GM18858 (cell line): ENCODE data around the gene HDAC4.

Source experiments
- ATAC-seq: cut with Tn5 transposase; IDR thresholded peaks from one replicate; pipeline ENCODE4 v1.9.1; 2021; ENCODE audit not compliant: unreplicated experiment

The HDAC4 gene

DNA sequence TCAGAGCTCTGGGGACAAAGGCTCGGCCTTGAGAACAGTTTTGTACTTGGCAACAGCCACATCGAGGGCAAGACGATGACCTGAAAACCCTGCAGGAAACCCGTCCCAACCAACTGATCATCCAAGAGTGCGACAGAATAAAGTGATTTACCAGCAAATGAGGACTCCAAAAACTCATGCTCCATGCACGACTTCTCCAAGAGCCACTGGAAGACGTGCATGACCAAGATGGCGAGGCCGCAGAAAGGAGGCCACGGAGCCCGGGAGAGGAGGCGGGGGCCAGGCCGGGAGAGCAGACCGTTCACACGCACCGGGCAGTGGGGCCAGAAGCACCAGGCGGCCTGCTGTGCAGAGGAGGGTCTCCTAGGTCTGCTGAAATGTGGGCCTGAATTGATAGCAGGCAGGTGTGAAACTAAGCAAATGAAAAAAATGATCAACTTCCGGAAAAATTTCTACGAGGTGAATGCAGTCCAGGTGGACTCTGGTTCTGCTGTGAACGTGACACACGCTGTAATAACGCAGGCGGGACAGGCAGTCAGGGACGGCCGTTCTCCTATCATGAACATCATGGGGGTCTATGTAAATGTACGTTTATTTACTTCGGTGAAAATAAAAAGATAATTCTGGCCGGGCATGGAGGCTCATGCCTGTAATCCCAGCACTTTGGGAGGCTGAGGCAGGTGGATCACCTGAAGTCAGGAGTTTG is 252.2 kb downstream of the HDAC4 start:
- ATAC-seq = no peak

- no peak for ATAC-seq
These were observed 253.4 kb downstream of the HDAC4 start for GRCh38 chr2:239147376-239147775.

- no peak for ATAC-seq
These were observed 254.1 kb downstream of the HDAC4 start for GRCh38 chr2:239146741-239147181.

GRCh38 chr2:239146011-239146641 is 254.7 kb downstream of the HDAC4 start:
- no peak for ATAC-seq

DNA sequence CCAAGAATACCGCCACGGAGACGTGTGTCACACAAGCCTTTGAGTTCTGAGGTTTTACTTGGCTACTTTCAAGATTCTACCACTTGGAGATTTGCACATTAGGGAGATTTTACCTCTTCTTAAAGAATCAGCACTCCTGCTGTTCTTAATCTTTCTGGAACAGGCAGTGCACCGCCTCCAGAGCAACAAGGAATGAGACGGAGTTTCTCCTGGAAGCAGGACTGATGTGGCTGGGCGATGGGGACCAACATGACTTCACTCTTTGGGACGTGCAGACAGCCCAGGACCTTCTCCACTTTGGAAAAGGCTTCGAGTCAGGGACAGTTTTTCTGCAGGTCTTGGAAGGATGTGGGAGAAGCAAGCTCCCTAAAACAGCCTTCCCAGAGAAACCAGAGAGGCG is 255.2 kb downstream of the HDAC4 start:
- ATAC-seq = no peak

DNA sequence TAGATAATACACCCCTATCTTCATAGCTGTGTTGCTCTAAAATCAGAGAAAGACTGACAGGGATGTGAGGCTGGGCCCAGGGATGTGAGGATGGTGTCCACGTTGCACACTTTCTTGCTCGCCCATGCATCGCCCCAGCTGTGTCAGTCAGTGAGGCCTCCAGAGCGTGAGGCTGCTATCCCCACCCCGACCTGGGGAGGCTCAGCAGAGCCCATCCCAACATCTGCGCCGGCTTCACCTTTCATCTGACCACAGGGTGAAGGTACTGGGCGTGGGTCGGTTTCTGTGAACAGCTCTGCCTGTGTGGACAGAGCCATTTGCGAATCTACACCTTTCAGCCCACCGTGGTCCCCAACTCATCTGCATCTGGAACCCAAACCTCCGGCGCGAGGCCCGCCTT is 255.7 kb downstream of the HDAC4 start:
- ATAC-seq = no peak

DNA sequence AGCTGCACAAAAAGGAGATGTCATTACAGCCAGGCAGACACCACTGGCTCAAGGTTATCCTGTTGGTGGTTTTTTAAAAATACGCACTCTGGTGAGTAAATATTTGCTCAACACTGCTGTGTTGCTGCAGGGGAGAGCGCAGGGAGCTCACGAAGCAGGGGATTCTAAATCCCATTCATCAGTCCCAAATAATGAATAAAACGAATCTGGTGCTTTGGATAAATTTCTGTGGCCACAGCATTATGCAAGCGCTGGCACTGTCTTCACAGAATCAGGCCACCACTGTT is 256.2 kb downstream of the HDAC4 start:
- ATAC-seq = no peak

- ATAC-seq = no peak
These were observed 256.7 kb downstream of the HDAC4 start for GRCh38 chr2:239143858-239144712.

DNA sequence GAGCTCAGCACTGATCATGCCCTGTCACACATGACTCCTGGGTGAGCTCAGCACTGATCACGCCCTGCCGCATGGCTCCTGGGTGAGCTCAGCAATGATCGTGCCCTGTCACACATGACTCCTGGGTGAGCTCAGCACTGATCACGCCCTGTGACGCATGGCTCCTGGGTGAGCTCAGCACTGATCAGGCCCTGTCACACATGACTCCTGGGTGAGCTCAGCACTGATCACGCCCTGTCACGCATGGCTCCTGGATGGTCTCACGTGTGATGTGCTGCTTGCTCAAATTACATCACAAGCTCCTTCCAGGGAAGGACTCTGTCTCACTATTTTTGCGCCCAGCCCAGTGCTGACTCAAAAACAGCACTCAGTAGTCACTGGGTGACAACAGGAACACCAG is 258.0 kb downstream of the HDAC4 start:
- ATAC-seq = no peak

GRCh38 chr2:239142296-239142695 is 258.5 kb downstream of the HDAC4 start:
- ATAC-seq = no peak

DNA sequence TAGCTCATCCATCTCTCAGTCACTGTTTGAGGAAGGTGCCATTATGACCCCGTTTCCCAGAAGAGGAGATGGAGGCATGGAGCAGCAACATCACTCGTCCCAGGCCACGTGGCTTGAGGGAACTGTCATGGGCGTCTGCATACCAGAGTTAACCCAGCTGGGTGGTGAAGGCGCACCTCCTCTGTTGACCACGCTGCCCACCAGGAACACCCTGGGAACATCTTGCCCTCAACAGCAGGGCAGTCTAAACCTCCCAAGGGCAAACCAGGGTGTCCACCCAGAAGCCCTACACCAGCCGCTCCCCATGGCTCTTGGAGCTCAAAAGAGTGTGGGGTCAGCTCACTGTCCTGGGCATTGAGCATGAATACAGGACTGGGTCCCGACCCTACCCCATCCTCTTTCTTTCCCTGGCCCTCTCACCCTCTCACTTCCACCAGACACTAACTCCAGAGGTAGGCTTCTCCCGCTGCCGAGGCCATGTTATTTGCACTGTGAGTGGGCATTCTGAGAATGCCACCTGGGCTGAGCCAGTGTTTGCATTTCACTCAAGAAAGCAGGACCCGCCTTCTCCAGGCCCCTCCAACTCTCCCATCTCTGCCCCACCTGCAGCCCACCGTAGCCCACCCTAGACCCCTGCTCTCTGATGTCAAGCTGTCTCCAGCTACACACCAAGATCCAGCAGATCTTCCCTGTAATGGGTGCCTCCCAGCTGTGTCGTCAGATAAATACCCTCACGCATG is 259.6 kb downstream of the HDAC4 start:
- no peak for ATAC-seq

DNA sequence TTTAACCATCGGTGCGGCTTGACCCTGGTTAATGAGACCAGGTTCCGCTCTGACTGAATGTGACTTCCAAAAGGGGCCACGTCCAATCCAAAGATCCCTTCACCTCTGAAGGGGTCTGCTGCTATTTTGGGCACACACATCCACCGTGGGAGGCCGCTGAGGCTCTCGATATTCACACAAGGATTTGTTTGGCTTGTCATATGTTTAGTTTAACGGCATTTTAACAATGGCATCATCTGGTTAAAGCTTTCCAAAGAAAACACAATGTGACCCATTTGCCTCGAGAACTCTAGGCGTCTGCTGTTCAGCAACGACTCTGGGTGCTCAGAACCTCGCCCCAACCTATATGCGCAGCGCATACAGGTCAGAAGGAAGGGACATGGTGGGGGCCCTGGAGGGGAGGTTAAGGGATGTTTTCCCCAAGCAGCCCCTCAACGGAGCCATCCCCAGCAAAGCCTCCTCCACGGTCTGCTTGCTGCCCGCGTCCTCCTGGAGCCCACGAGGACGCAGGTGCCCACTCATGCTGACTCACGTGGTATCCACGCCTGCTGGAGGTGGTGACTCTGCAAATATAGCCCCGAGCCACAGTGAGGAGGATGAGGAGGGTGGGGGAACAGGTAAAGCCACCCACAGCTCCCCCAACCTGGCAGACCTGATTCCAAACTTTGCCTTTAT is 260.3 kb downstream of the HDAC4 start:
- ATAC-seq = no peak

GRCh38 chr2:239139566-239139965 is 261.3 kb downstream of the HDAC4 start:
- ATAC-seq = no peak

GRCh38 chr2:239139101-239139500 is 261.7 kb downstream of the HDAC4 start:
- ATAC-seq = no peak

GRCh38 chr2:239138610-239139009 is 262.2 kb downstream of the HDAC4 start:
- ATAC-seq = no peak

- ATAC-seq = no peak
These were observed 262.9 kb downstream of the HDAC4 start for GRCh38 chr2:239137898-239138283.

DNA sequence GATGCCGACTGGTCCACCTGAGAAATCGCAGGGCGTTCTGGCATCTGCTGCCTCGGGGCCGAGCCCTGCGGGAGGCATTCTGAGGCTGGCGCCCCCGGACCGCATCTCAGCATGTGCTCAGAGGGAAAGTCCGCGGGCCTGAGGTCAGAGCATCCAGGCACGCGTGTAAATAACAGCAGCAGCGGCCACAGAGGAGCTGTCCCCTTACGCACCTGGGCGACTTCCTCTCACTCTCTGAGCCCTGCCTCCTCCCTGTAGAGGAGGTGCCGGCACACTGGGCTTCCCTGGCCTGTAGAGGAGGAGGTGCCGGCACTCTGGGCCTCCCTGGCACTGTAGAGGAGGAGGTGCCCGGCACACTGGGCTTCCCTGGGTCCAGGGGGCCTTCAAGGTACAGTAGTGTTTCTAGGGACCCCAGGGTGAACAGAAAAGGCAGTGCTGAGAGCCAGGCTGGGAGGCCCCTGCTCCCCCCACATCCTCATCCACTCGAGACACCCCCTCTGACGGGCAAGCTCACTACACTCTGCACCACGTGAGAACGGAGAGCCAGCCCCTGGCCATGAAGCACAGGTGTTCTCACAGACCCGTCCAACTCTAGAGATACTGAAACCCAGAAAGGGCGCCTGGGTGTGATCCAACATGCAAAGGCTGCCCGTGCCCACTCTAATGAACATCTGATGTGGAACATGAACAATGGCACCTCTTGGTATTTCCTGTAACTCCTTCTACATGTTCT is 263.5 kb downstream of the HDAC4 start:
- no peak for ATAC-seq

DNA sequence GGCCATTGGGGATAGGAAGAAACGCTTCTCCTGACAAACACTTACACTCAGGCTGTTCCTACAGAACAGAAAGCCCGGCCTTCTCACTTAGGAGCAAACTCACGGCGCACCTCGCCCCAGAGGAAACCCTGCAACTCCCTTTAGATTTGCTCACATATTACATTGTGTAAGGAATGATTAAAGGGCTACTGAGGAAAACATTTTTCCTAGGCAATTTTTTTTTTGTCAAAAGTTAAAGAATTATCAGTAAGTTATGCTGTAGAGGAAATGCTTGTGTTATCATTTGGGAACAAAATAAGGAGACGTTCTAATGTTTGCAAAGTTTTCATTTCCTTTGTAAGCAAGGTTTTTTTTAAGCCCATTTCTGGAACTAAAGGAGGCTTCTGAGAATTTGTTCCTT is 264.1 kb downstream of the HDAC4 start:
- no peak for ATAC-seq

- no peak for ATAC-seq
These were observed 264.6 kb downstream of the HDAC4 start for GRCh38 chr2:239136203-239136602.

DNA sequence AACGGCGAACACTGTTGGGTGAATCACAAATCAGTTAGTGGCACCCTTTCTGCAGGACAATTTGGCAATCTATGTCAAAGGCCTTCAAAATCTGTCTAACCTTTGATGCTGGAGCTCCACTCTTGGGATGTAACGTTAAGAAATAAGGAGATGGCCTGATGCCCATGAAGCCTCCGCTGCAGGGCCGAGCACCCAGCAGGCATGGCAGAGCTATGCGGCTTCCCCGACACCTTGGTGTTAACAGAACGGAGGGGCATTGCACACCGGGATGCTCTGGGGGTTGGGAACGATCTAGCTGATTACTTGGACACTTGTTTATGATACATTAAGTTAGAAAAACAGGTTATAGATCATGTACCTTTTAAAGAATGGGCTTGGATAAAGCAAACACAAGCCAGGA is 265.3 kb downstream of the HDAC4 start:
- ATAC-seq = no peak
